Right lobe of liver (tissue), 6 donors: Measurements from ENCODE around the gene GOLGA7B. TPM values are rescaled to one million over a fixed set of nuclear protein-coding genes. Genes with fewer than 3 reads are reported as not detected.

ENCODE experiments used
- ATAC-seq, 4 donors: fragments of 200-7000 bp; cut with Tn5 transposase; one replicate each; pipeline ENCODE4 v1.9.1; 2020; ENCODE audit warnings: mild to moderate bottlenecking in 4 of 4, moderate library complexity in 4 of 4
- DNase-seq, 3 donors: peaks; one replicate each; pipeline ENCODE4 v3.0.0-alpha.2; 2020
- H3K27ac ChIP-seq, 3 donors: fragments of 200-600 bp; one replicate each; pipeline ENCODE4 v1.8.0; 2022
- H3K27me3 ChIP-seq, 2 donors: fragments of 200-600 bp; one replicate each; pipeline ENCODE4 v1.8.0; 2022
- H3K36me3 ChIP-seq, 4 donors: fragments of 200-600 bp; sonication (generic) in 1 of 4; one replicate each; pipeline versions ENCODE4 v1.5.1 to v1.8.0; 2017 to 2022; ENCODE audit warnings: control low read depth in 1 of 4
- H3K4me1 ChIP-seq, 4 donors: fragments of 200-600 bp; sonication (generic) in 1 of 4; one replicate each; pipeline versions ENCODE4 v1.5.1 to v1.8.0; 2017 to 2022; ENCODE audit warnings: control low read depth in 1 of 4
- H3K4me3 ChIP-seq, 3 donors: fragments of 200-600 bp; one replicate each; pipeline ENCODE4 v1.8.0; 2022
- H3K9me3 ChIP-seq, 4 donors: fragments of 200-600 bp; sonication (generic) in 1 of 4; one replicate each; pipeline versions ENCODE4 v1.5.1 to v1.8.0; 2017 to 2022; ENCODE audit warnings: control low read depth in 1 of 4
- POLR2A ChIP-seq: fragments of 450-650 bp; IDR thresholded peaks from one replicate; pipeline ENCODE4 v1.6.1; 2017; ENCODE audit warnings: antibody characterized with exemption, mild to moderate bottlenecking
- WGBS: methylation state at CpG from one replicate; pipeline ENCODE4 v1.1.6; 2018; ENCODE audit warnings: low coverage, low lambda C conversion rate; ENCODE audit not compliant: insufficient coverage; ENCODE audit errors: missing lambda C conversion rate; 5-methylcytosine and 5-hydroxymethylcytosine counted together
- intact Hi-C, 2 donors: fragments of 100-400 bp; cut with DNase I; formaldehyde crosslinking; loops; one replicate each; pipeline versions ENCODE4 v1.11.2 to v1.14.1; 2022
- total RNA-seq, 6 experiments: library from RNA; depleted of rRNA in 2 of 6; stranded (reverse); fragments of >200 nt in 2 of 6; fragmentation: NEBNext Ultra II Directional in 3 of 6; extraction: Animal tissue kit (Norgen Biotek cat#: 25700) in 3 of 6; gene quantifications; one replicate each; pipeline versions ENCODE4 v1.1.0 to v1.2.4, GENCODE V29; 2016 to 2023
- TF ChIP-seq, protein P1 (sequence below), 4 donors: fragments of 200-600 bp in 3 of 4; fragments of 450-650 bp in 1 of 4; IDR thresholded peaks; one replicate each; pipeline versions ENCODE4 v1.5.1 to v1.8.0; 2016 to 2022; ENCODE audit warnings: antibody characterized with exemption in 4 of 4, mild to moderate bottlenecking in 2 of 4
- donor health status: DM: no; HTN: yes; CAD: no.
- donor health status: DM: no; HTN: no; CAD: no.
- donor health status: DM: no; HTN: no; CAD: no.
- donor health status: DM: no; HTN: yes; CAD: no.
- donor health status: DM: no; HTN: yes; CAD: no.

Gene GOLGA7B
- total RNA-seq, 6 experiments from 2014 or later, result 0.06 to 0.28 (median 0.14) TPM

DNA sequence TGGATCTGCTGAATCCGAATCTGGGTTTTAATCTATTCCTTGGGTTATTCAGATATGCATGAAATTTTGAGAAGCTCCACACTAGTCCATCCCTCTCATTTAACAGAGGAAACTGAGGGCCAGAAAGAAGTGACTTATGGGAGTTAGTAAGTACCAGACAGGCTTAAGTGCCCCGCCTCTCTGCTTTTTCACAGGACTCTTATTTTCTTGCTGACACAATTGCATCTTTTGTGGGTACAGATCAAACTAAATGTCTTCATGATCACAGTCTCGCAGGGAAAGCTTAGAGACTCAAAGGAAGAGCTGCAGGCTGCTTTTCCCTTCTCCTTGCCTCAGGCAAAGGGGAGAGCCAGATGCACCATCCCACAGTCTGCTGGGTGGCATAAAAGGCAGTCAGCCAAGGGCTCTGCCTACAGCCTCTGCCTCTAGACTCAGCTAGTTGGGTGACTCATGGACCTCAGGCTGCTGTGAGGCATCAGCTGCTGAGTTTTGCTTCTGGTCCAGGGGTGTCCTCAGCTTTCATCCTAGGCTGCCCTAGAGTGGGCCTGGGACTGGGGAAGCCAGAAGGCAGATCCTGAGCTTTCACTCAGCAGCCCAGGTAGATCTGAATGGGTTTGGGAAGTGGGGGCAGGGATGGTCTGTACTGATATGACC is 11.6 kb downstream of the GOLGA7B start:
- Histone ChIP-seq H3K27ac (no peak overlapping the region), H3K27me3 (no peaks in the 10 kb centered on the region), H3K4me3 (no peak overlapping the region), H3K4me1 (no peaks in the 10 kb centered on the region), H3K9me3 (no peaks in the 10 kb centered on the region), H3K36me3 (no peaks in the 10 kb centered on the region)
- intact Hi-C loops, result no loop called here
- WGBS, result 54% methylated on average over 2 of the region's 3 CpGs
- no peak for DNase-seq
- TF ChIP-seq POLR2A, result no peak
- TF ChIP-seq, protein P1, sequence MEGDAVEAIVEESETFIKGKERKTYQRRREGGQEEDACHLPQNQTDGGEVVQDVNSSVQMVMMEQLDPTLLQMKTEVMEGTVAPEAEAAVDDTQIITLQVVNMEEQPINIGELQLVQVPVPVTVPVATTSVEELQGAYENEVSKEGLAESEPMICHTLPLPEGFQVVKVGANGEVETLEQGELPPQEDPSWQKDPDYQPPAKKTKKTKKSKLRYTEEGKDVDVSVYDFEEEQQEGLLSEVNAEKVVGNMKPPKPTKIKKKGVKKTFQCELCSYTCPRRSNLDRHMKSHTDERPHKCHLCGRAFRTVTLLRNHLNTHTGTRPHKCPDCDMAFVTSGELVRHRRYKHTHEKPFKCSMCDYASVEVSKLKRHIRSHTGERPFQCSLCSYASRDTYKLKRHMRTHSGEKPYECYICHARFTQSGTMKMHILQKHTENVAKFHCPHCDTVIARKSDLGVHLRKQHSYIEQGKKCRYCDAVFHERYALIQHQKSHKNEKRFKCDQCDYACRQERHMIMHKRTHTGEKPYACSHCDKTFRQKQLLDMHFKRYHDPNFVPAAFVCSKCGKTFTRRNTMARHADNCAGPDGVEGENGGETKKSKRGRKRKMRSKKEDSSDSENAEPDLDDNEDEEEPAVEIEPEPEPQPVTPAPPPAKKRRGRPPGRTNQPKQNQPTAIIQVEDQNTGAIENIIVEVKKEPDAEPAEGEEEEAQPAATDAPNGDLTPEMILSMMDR (IDR thresholded peaks at IDR 0.05), result no peak
- peak in 1 of 4 donors; percentile 67 for ATAC-seq

DNA sequence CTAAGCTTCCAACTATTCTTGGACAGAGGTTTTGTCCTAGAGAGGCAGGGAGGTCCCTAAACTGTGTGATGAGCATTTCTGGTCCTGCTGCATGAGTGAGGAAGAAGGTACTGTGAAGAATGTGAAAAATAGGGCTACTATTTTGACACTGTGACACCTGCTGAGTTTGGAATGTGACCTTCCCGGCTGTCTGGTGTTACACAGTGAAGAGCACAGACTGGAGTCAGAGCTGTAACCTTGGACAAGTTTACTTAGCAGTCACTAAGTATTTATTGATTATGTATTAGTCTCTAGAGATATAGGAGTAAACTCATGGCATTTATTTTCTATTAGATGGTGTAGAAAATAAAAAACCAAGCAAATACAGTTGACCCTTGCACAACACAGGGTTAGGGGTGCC is 12.3 kb downstream of the GOLGA7B start:
- no peak overlapping the region for H3K4me3 ChIP-seq
- no peak for DNase-seq
- no peaks in the 10 kb centered on the region for H3K4me1 ChIP-seq
- TF ChIP-seq POLR2A, result no peak
- TF ChIP-seq, protein P1 (IDR thresholded peaks at IDR 0.05), result no peak
- 19% methylated on average over 1 of the region's 1 CpG for WGBS
- no peaks in the 10 kb centered on the region for H3K27me3 ChIP-seq
- no peaks in the 10 kb centered on the region for H3K9me3 ChIP-seq
- intact Hi-C loops, result no loop called here
- H3K27ac ChIP-seq, result no peak overlapping the region
- peak in 3 of 4 donors; percentile 16 to 58 (median 18) for ATAC-seq
- no peaks in the 10 kb centered on the region for H3K36me3 ChIP-seq

DNA sequence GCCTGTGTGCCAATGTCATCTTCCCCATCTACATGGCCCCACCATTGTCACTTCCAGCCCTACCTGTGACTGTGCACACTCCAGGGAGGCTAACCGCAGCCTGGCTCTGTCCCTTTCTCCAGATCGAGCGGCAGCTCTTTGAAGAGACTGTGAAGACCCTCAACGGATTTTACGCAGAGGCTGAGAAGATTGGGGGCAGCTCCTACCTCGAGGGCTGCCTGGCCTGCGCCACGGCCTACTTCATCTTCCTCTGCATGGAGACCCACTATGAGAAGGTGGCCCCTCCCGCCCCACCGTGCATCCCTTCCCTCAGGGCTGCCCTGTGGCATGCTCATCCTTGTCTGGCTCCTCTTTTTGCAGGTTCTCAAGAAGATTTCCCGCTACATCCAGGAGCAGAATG is 14.2 kb downstream of the GOLGA7B start:
- WGBS, result no CpG with 5 or more reads among the region's 11 CpGs
- Histone ChIP-seq H3K27me3 (no peaks in the 10 kb centered on the region), H3K27ac (no peak overlapping the region), H3K4me3 (no peak overlapping the region), H3K36me3 (no peaks in the 10 kb centered on the region), H3K4me1 (no peaks in the 10 kb centered on the region), H3K9me3 (no peaks in the 10 kb centered on the region)
- DNase-seq (no peak), ATAC-seq (no peak)
- intact Hi-C loops, result no loop called here
- TF ChIP-seq POLR2A, result no peak
- TF ChIP-seq, protein P1 (IDR thresholded peaks at IDR 0.05), result no peak

DNA sequence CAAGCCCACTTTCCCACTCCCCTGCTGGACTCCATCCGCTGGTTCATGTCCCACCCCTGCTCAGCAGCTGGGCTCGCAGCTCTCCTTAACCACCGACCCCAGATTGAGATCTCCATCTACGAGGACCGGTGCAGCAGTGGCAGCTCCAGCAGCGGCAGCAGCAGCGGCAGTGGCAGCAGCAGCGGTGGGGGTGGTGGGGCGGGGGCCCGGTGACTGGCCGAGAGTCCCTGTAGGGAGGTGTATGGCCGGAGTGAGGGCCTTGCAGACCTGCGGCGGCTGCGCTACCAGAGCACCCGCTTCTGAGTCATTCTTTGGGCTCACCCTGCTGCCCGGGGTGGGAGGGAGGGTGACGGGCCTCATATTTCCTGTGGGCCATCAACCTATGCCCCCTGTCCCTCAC is 15.8 kb downstream of the GOLGA7B start:
- TF ChIP-seq POLR2A, result no peak
- TF ChIP-seq, protein P1 (IDR thresholded peaks at IDR 0.05), result no peak
- Histone ChIP-seq H3K27ac (no peak overlapping the region), H3K9me3 (no peaks in the 10 kb centered on the region), H3K4me3 (no peak overlapping the region), H3K4me1 (no peaks in the 10 kb centered on the region), H3K36me3 (no peaks in the 10 kb centered on the region), H3K27me3 (no peaks in the 10 kb centered on the region)
- WGBS, result 56% methylated on average over 7 of the region's 18 CpGs
- DNase-seq (no peak), ATAC-seq (no peak)
- intact Hi-C loops, result loop anchor here in 1 of 2 donors (5.0 kb wide), 1 partner anchor 73 kb away; no protein-coding TSS in a partner anchor
